ENCODE data around the gene ANO7.
"Not testable (repeated sequence)": the region's sequence is repeated elsewhere in the genome, so short reads cannot be mapped to it uniquely, and the experiment has no call there.

ANO7 gene

DNA sequence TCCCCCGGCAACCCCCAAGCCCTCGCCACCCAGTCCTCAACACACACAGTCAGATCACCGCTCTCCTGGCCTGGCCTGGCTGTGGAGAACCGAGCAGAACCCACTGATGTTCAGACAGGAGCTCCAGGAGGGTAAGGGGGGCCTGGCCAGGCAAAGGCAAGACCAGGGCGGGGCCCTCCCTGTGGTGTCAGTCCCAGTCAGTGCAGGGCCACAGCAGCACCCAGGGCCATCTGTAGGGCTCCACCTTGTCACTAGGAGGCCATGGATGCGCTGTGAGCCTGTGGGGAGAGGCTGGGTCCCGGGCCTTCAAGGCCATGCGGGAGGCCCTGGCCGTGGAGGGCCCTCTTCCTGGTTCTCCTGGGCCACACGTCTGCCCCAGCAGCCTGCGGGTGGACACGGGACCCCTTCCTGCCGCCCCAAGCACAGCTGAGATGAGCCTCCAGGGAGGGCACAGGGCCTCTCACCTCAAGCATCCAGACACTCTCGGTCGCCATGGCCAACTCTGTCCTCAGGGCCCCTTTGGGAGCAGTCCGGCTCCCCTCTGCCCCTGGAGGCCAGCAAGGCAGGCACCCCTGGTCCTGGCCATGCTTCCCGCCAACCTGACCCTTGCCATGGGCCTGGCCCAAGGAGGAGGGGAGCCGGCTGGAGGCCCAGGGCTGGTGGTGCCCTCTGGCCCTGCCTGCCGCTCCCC, 2.0 kb downstream of the ANO7 start:
- no peak for DNase-seq (ENCODE audit: low spot score)
- H3K27ac ChIP-seq, result no peak overlapping the region
- TF ChIP-seq, protein P1, sequence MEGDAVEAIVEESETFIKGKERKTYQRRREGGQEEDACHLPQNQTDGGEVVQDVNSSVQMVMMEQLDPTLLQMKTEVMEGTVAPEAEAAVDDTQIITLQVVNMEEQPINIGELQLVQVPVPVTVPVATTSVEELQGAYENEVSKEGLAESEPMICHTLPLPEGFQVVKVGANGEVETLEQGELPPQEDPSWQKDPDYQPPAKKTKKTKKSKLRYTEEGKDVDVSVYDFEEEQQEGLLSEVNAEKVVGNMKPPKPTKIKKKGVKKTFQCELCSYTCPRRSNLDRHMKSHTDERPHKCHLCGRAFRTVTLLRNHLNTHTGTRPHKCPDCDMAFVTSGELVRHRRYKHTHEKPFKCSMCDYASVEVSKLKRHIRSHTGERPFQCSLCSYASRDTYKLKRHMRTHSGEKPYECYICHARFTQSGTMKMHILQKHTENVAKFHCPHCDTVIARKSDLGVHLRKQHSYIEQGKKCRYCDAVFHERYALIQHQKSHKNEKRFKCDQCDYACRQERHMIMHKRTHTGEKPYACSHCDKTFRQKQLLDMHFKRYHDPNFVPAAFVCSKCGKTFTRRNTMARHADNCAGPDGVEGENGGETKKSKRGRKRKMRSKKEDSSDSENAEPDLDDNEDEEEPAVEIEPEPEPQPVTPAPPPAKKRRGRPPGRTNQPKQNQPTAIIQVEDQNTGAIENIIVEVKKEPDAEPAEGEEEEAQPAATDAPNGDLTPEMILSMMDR (IDR thresholded peaks at IDR 0.05), result no peak
- no peak overlapping the region for H3K4me3 ChIP-seq

DNA sequence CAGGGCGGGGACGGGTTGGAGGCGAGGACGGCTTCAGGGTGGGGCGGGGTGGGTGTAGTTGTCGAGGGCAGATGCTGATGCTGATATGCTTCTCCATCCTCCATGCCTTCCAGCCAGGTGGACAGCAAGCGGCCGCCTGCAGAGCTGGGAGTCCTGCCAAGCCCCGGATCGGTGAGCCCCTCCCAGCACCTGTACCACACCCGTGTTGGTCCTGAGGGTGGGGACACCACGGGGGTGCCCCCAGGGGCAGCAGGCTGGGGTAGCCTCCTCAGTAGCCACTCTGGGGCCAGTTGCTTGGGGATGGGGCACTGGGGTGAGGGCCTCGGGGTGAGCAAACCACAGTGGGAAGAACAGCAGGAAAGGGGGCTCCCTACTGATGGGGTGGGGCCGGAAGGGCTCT, 2.6 kb downstream of the ANO7 start:
- no peak overlapping the region for H3K4me3 ChIP-seq
- DNase-seq (ENCODE audit: low spot score), result no peak
- TF ChIP-seq, protein P1 (IDR thresholded peaks at IDR 0.05), result no peak
- no peak overlapping the region for H3K27ac ChIP-seq

DNA sequence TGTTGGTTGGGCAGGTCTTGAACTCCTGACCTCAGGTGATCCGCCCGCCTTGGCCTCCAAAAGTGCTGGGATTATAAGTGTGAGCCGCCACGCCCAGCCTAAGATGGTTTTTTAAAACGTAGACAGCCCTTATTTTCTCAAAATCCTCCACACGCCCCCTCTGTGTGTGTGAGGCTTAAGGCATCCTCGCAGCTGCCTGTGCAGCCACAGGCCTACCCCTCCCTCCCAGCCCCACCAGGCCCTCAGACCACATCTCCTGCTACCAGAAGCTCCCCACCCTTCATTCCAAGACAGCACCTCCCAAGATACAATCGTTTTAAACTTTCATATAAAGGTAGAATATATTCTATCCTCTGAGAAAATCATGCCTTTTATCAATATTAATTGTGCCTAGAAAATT, 4.8 kb downstream of the ANO7 start:
- TF ChIP-seq, protein P1 (IDR thresholded peaks at IDR 0.05), result no peak
- no peak for DNase-seq (ENCODE audit: low spot score)
- H3K27ac ChIP-seq, result no peak overlapping the region

DNA sequence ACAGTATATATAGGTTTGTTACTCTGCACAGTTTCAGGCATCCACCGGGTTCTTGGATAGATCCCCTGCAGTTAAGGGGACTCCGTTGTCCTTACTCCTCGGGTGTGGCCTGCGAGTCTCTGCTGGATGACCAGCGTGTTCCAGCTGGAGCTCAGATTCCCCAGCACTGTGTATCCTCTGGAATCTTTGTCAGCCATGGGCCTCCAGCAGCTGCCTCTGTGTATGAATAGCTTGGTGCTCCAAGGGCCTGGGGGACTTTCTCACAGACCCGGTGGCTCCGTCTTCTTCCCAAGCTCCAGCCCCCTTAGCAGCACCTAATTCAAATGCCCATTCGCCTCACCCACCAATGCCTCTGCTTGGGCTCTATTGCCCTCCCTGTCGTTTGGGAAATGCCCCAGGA, 6.3 kb downstream of the ANO7 start:
- DNase-seq (ENCODE audit: low spot score), result no peak
- TF ChIP-seq, protein P1 (IDR thresholded peaks at IDR 0.05), result no peak
- H3K27ac ChIP-seq, result no peak overlapping the region
- H3K4me3 ChIP-seq, result no peak overlapping the region

More for the DNA sequence above, 4.8 kb downstream of the ANO7 start:
- no peak overlapping the region for H3K4me3 ChIP-seq

DNA sequence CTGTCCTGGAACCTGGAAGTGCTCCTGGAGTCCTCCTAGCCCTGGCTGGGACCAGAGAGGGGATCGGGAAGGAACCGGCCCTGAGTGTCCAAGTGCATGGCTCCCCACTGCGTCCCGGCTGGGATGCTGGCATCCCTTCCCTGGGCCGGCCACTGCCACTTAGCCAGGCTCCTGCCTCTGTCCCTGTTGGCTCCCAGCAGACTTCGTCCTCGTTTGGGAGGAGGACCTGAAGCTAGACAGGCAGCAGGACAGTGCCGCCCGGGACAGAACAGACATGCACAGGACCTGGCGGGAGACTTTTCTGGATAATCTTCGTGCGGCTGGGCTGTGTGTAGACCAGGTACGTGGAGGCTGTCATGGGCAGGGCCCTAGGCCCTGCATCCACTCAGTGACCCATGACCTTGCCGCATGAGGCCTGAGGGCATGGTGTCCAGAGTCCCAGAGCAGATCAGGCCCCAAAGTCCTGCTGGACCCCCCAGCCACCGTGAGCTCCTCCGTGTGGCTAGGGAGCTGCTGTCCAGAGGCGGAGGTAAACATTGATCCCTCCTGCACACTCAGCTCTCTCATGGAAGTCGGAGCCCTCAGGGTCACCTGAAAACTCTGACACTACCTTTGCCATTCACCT, 7.1 kb downstream of the ANO7 start:
- TF ChIP-seq, protein P1 (IDR thresholded peaks at IDR 0.05), result no peak
- no peak overlapping the region for H3K4me3 ChIP-seq
- H3K27ac ChIP-seq, result no peak overlapping the region
- no peak for DNase-seq (ENCODE audit: low spot score)

DNA sequence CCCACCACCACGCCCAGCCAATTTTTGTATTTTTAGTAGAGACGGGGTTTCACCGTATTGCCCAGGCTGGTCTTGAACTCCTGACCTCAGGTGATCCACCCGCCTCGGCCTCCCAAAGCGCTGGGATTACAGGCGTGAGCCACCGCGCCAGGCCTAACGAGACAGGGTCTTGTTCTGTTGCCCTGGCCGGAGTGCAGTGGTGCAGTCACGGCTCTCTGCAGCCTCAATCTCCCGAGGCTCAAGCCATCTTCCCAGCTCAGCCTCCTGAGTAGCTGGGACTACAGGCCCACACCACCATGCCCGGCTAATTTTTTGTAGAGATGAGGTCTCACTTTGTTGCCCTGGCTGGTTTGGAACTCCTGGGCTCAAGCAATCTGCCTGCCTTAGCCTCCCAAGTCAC, 8.8 kb downstream of the ANO7 start:
- not testable (repeated sequence) for H3K27ac ChIP-seq; DNase-seq (ENCODE audit: low spot score); H3K4me3 ChIP-seq

DNA sequence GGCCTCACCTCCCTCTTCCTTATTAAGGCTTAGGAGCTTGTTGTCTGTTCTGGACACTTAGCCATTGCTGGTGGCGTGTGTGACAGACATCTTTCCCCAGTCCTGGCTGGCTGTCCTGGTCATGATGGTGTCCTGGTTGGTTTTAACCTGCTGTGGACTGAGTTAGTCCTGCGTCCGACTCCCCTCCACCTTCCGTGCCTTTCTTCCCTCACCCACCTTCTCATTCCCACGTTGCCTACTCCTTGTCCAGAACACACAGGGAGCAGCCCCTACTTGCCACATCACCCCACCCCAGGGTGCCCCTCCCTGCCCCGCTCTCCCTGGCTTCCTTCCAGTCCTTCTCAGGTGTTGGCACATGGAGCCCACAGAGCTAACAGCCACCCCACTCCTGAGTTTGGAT, 9.5 kb downstream of the ANO7 start:
- no peak overlapping the region for H3K27ac ChIP-seq
- TF ChIP-seq, protein P1 (IDR thresholded peaks at IDR 0.05), result no peak
- no peak for DNase-seq (ENCODE audit: low spot score)
- H3K4me3 ChIP-seq, result no peak overlapping the region

All from coronary artery (tissue), 2 donors.